ENCODE results near the gene FAM83D. TPM values are rescaled to one million over a fixed set of nuclear protein-coding genes. Genes with fewer than 3 reads are reported as not detected.

FAM83D gene
- total and polyA plus RNA-seq, 2 of the 4 experiments (the other 2 are of a cell fraction) = 20.4 to 26.4 TPM

DNA sequence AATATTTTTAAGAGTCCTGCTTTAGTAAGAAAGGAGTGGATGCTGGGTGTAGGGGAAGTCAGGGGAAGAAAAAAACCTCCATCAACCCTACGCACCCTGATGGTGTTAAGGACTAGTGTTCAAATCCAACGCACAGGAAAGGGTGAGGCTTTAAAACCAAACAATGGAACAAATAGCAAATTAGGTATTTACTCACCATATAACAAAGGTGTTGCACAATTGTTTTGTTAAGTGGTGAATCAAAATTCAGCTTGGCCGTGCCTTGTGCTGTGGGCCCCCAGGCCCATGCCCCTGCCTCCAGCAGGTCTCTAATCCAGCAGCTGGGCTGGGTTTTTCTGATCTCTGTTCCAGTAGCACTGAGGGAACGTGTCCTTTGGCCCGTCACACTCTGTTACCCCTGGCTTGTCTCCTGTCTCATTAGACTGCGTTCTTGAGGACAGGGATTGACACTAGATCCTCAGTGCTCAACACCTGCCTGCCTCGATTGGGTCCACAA, 11.8 kb downstream of the FAM83D start:
- no peak overlapping the region for H3K9ac ChIP-seq (ENCODE audit: low read depth, low read length)
- no peak overlapping the region for H2AK5ac ChIP-seq (ENCODE audit: low read depth, low read length)
- no peak for ATAC-seq (ENCODE audit: low read depth)
- H3K27me3 ChIP-seq (ENCODE audit: control insufficient read depth, insufficient read depth, low read length) = no peaks in the 10 kb centered on the region
- no peaks in the 10 kb centered on the region for H3K9me3 ChIP-seq (ENCODE audit: control insufficient read depth, insufficient read depth, low read length)
- peaks cover 30% of the 10 kb centered on the region for H3K9me1 ChIP-seq (ENCODE audit: insufficient read depth, low read length)
- H2BK5ac ChIP-seq (ENCODE audit: low read depth, low read length, poor library complexity, severe bottlenecking) = no peak overlapping the region
- CTCF ChIA-PET = no interaction called here
- WGBS, 2 experiments (ENCODE audit: extremely low coverage in 2 of 2, insufficient read length in 1 of 2) = 80% methylated on average over 1 of the region's 7 CpGs; no CpG with 5 or more reads in 1 of the 2 experiments
- intact Hi-C loops (cut with micrococcal nuclease) (no loop called here), in situ Hi-C loops (cut with MboI; ENCODE audit: low sequenced_read_pairs) (no loop called here), dilution Hi-C loops (cut with HindIII; ENCODE audit: low sequenced_read_pairs, unreplicated experiment) (no loop called here)
- no peak overlapping the region for H3K4me2 ChIP-seq (ENCODE audit: low read depth, low read length)
- no peak overlapping the region for H2BK15ac ChIP-seq (ENCODE audit: low read depth, low read length)
- no peak overlapping the region for H4K91ac ChIP-seq (ENCODE audit: insufficient read depth, low read depth, low read length)
- H3K23ac ChIP-seq (ENCODE audit: low read depth, low read length) = no peak overlapping the region
- POLR2A ChIA-PET (ENCODE audit: unreplicated experiment) = no interaction called here
- no peak overlapping the region for H4K5ac ChIP-seq (ENCODE audit: low read depth, low read length)
- H3K56ac ChIP-seq (ENCODE audit: extremely low read depth, insufficient read depth, low read length) = no peak overlapping the region
- no peak for DNase-seq
- no peak overlapping the region for H3K4ac ChIP-seq (ENCODE audit: low read depth, low read length)
- TF ChIP-seq MAFK (IDR thresholded peaks at IDR 0.05; ENCODE audit: low read depth, low read length) (no peak), CEBPB (IDR thresholded peaks at IDR 0.05; ENCODE audit: low read depth, low read length) (peak; percentile 30; the same call in 1 of the 2 replicates)
- H2AK9ac ChIP-seq (replicated peaks; ENCODE audit: low read depth, low read length, poor library complexity) = no peak overlapping the region
- H3K4me1 ChIP-seq (ENCODE audit: control insufficient read depth, insufficient read depth, low read length) = peaks cover 5% of the 10 kb centered on the region
- H2BK20ac ChIP-seq (ENCODE audit: low read depth, low read length) = no peak overlapping the region
- H2AFZ ChIP-seq (replicated peaks; ENCODE audit: low read length, poor library complexity) = no peak overlapping the region
- no peak overlapping the region for H3K14ac ChIP-seq (replicated peaks; ENCODE audit: low read depth, low read length)
- H3K36me3 ChIP-seq (ENCODE audit: control insufficient read depth, insufficient read depth, low read length) = peaks cover 1% of the 10 kb centered on the region; the same call in 1 of the 2 replicates
- no peak overlapping the region for H3K18ac ChIP-seq (ENCODE audit: low read depth, low read length)
- peaks cover 6% of the 10 kb centered on the region; the same call in 1 of the 2 replicates for H4K20me1 ChIP-seq (ENCODE audit: insufficient read depth, low read length)
- BruUV-seq (replicated peaks) = no TSS peak
- H4K8ac ChIP-seq (ENCODE audit: low read depth in 2 of 2, low read length in 2 of 2) = no peak overlapping the region
- no peak overlapping the region for H3K4me3 ChIP-seq (ENCODE audit: insufficient read depth, low read depth, low read length)
- H2BK120ac ChIP-seq (ENCODE audit: low read depth, low read length) = no peak overlapping the region
- H3K79me1 ChIP-seq (ENCODE audit: low read depth in 1 of 2, low read length in 2 of 2) = peaks cover 54 to 71% of the 10 kb centered on the region in 2 experiments
- no peak overlapping the region for H3K27ac ChIP-seq (ENCODE audit: insufficient read depth, low read length)

All from IMR-90 (cell line).